Neural cell (in vitro differentiated cells): ENCODE measurements around the gene EEF1A1.
"Not testable (repeated sequence)": the region's sequence is repeated elsewhere in the genome, so short reads cannot be mapped to it uniquely, and the experiment has no call there.

Source experiments
- EP300 ChIP-seq: fragments of 450-650 bp; conservative IDR thresholded peaks from 2 replicates; pipeline ENCODE4 v1.6.1; 2014; ENCODE audit warnings: antibody characterized with exemption, mild to moderate bottlenecking, moderate library complexity; ENCODE audit not compliant: poor library complexity, severe bottlenecking
- EZH2 ChIP-seq: fragments of 200-600, 300-800 bp; shearing (Covaris generic), sonication (generic); IDR thresholded peaks from 2 replicates; pipeline ENCODE4 v1.6.1; 2014; ENCODE audit warnings: antibody characterized with exemption, low read length, borderline replicate concordance, mild to moderate bottlenecking; ENCODE audit not compliant: insufficient read depth, poor library complexity, severe bottlenecking
- POLR2AphosphoS5 ChIP-seq: IDR thresholded peaks from 2 replicates; pipeline ENCODE4 v1.6.1; 2012
- RAD21 ChIP-seq: fragments of 450-650 bp; conservative IDR thresholded peaks from 2 replicates; pipeline ENCODE4 v1.6.1; 2014; ENCODE audit warnings: antibody characterized with exemption, mild to moderate bottlenecking, moderate library complexity
- SMC3 ChIP-seq: fragments of 450-650 bp; conservative IDR thresholded peaks from 2 replicates; pipeline ENCODE4 v1.6.1; 2014; ENCODE audit warnings: antibody characterized with exemption, mild to moderate bottlenecking, moderate library complexity; ENCODE audit not compliant: poor library complexity
- TAF1 ChIP-seq: IDR thresholded peaks from 2 replicates; pipeline ENCODE4 v1.6.1; 2012; ENCODE audit warnings: low read depth
- TF ChIP-seq, protein P1 (sequence below): fragments of 450-650 bp; IDR thresholded peaks from 2 replicates; pipeline ENCODE4 v1.5.1; 2014; ENCODE audit warnings: antibody characterized with exemption, mild to moderate bottlenecking, moderate library complexity; ENCODE audit not compliant: poor library complexity, severe bottlenecking
- TF ChIP-seq, protein P2 (sequence below): IDR thresholded peaks from 2 replicates; pipeline ENCODE4 v1.6.1; 2012; ENCODE audit warnings: borderline replicate concordance

DNA sequence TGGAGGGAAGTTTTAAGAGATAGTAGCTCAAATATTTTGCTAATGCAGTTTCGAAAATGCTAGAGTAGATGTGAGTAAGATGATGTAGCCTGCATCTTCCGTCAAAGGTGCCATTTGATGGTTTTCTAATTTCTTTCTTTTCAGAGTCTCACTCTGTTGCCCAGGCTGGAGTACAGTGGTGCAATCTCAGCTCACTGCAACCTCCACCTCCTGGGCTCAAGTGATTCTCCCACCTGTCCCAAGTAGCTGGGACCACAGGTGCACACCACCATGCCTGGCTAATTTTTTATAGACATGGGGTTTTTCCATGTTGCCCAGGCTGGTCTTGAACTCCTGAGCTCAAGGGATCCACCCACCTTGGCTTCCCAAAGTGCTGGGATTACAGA lies 45.6 kb upstream of the EEF1A1 start:
- TF ChIP-seq RAD21, TAF1, EZH2, EP300, POLR2AphosphoS5, SMC3: not testable (repeated sequence)
- TF ChIP-seq, protein P1, sequence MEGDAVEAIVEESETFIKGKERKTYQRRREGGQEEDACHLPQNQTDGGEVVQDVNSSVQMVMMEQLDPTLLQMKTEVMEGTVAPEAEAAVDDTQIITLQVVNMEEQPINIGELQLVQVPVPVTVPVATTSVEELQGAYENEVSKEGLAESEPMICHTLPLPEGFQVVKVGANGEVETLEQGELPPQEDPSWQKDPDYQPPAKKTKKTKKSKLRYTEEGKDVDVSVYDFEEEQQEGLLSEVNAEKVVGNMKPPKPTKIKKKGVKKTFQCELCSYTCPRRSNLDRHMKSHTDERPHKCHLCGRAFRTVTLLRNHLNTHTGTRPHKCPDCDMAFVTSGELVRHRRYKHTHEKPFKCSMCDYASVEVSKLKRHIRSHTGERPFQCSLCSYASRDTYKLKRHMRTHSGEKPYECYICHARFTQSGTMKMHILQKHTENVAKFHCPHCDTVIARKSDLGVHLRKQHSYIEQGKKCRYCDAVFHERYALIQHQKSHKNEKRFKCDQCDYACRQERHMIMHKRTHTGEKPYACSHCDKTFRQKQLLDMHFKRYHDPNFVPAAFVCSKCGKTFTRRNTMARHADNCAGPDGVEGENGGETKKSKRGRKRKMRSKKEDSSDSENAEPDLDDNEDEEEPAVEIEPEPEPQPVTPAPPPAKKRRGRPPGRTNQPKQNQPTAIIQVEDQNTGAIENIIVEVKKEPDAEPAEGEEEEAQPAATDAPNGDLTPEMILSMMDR: not testable (repeated sequence)
- TF ChIP-seq, protein P2, sequence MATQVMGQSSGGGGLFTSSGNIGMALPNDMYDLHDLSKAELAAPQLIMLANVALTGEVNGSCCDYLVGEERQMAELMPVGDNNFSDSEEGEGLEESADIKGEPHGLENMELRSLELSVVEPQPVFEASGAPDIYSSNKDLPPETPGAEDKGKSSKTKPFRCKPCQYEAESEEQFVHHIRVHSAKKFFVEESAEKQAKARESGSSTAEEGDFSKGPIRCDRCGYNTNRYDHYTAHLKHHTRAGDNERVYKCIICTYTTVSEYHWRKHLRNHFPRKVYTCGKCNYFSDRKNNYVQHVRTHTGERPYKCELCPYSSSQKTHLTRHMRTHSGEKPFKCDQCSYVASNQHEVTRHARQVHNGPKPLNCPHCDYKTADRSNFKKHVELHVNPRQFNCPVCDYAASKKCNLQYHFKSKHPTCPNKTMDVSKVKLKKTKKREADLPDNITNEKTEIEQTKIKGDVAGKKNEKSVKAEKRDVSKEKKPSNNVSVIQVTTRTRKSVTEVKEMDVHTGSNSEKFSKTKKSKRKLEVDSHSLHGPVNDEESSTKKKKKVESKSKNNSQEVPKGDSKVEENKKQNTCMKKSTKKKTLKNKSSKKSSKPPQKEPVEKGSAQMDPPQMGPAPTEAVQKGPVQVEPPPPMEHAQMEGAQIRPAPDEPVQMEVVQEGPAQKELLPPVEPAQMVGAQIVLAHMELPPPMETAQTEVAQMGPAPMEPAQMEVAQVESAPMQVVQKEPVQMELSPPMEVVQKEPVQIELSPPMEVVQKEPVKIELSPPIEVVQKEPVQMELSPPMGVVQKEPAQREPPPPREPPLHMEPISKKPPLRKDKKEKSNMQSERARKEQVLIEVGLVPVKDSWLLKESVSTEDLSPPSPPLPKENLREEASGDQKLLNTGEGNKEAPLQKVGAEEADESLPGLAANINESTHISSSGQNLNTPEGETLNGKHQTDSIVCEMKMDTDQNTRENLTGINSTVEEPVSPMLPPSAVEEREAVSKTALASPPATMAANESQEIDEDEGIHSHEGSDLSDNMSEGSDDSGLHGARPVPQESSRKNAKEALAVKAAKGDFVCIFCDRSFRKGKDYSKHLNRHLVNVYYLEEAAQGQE: not testable (repeated sequence)
